ENCODE data around the gene NUPR1. TPM values are rescaled to one million over a fixed set of nuclear protein-coding genes. Genes with fewer than 3 reads are reported as not detected.

The NUPR1 gene
- total RNA-seq, 1 donor from 2014 or later = 62.1 TPM

- Histone ChIP-seq H3K4me3 (no peak overlapping the region), H3K4me1 (no peaks in the 10 kb centered on the region), H3K9me3 (no peaks in the 10 kb centered on the region), H3K27me3 (no peaks in the 10 kb centered on the region), H3K36me3 (peaks cover 0 to 28% of the 10 kb centered on the region in 2 donors), H3K27ac (no peak overlapping the region)
- DNase-seq (ENCODE audit: extremely low spot score in 2 of 2) = no peak
- TF ChIP-seq POLR2AphosphoS5 (IDR thresholded peaks at IDR 0.05; ENCODE audit: insufficient read depth in 1 of 2, low read depth in 1 of 2) = no peak
- TF ChIP-seq POLR2A (IDR thresholded peaks at IDR 0.05) = no peak
- no peak for TF ChIP-seq CTCF (IDR thresholded peaks at IDR 0.05)
- intact Hi-C loops (cut with DNase I) = no loop called here
Observed at GRCh38 chr16:28580726-28581315, 42.0 kb upstream of the NUPR1 start.

GRCh38 chr16:28575446-28576109 is 36.8 kb upstream of the NUPR1 start:
- no peak for DNase-seq (ENCODE audit: extremely low spot score in 2 of 2)
- H3K4me3 ChIP-seq = no peak overlapping the region
- intact Hi-C loops (cut with DNase I) = no loop called here
- TF ChIP-seq CTCF (IDR thresholded peaks at IDR 0.05) = no peak
- TF ChIP-seq POLR2A (IDR thresholded peaks at IDR 0.05) = no peak
- no peak for TF ChIP-seq POLR2AphosphoS5 (IDR thresholded peaks at IDR 0.05; ENCODE audit: insufficient read depth in 1 of 2, low read depth in 1 of 2)
- peaks cover 18% of the 10 kb centered on the region for H3K4me1 ChIP-seq
- no peaks in the 10 kb centered on the region for H3K9me3 ChIP-seq
- H3K27me3 ChIP-seq = no peaks in the 10 kb centered on the region
- H3K27ac ChIP-seq = no peak overlapping the region
- H3K36me3 ChIP-seq = no peaks in the 10 kb centered on the region

GRCh38 chr16:28574925-28575324 is 36.2 kb upstream of the NUPR1 start:
- no peak for DNase-seq (ENCODE audit: extremely low spot score in 2 of 2)
- Histone ChIP-seq H3K27ac (no peak overlapping the region), H3K9me3 (no peaks in the 10 kb centered on the region), H3K4me3 (no peak overlapping the region), H3K27me3 (no peaks in the 10 kb centered on the region), H3K36me3 (no peaks in the 10 kb centered on the region), H3K4me1 (peaks cover 18% of the 10 kb centered on the region)
- intact Hi-C loops (cut with DNase I) = no loop called here
- TF ChIP-seq POLR2A (IDR thresholded peaks at IDR 0.05) = no peak
- no peak for TF ChIP-seq CTCF (IDR thresholded peaks at IDR 0.05)
- TF ChIP-seq POLR2AphosphoS5 (IDR thresholded peaks at IDR 0.05; ENCODE audit: insufficient read depth in 1 of 2, low read depth in 1 of 2) = no peak

- Histone ChIP-seq H3K36me3 (no peaks in the 10 kb centered on the region), H3K27ac (no peak overlapping the region), H3K4me3 (no peak overlapping the region), H3K9me3 (no peaks in the 10 kb centered on the region), H3K27me3 (no peaks in the 10 kb centered on the region), H3K4me1 (peaks cover 18% of the 10 kb centered on the region)
- no peak for DNase-seq (ENCODE audit: extremely low spot score in 2 of 2)
- TF ChIP-seq POLR2AphosphoS5 (IDR thresholded peaks at IDR 0.05; ENCODE audit: insufficient read depth in 1 of 2, low read depth in 1 of 2) (no peak), POLR2A (IDR thresholded peaks at IDR 0.05) (no peak), CTCF (IDR thresholded peaks at IDR 0.05) (no peak)
- intact Hi-C loops (cut with DNase I) = no loop called here
Observed at GRCh38 chr16:28573738-28574718, 35.3 kb upstream of the NUPR1 start.

All from vagina (tissue), 2 donors.